GM18873 (cell line): ENCODE data around the gene TP53I11.

Experiments
- ATAC-seq: cut with Tn5 transposase; IDR thresholded peaks from one replicate; pipeline ENCODE4 v1.9.1; 2021; ENCODE audit warnings: mild to moderate bottlenecking, moderate library complexity, moderate number of reproducible peaks; ENCODE audit not compliant: unreplicated experiment, low FRiP score

TP53I11 gene

DNA sequence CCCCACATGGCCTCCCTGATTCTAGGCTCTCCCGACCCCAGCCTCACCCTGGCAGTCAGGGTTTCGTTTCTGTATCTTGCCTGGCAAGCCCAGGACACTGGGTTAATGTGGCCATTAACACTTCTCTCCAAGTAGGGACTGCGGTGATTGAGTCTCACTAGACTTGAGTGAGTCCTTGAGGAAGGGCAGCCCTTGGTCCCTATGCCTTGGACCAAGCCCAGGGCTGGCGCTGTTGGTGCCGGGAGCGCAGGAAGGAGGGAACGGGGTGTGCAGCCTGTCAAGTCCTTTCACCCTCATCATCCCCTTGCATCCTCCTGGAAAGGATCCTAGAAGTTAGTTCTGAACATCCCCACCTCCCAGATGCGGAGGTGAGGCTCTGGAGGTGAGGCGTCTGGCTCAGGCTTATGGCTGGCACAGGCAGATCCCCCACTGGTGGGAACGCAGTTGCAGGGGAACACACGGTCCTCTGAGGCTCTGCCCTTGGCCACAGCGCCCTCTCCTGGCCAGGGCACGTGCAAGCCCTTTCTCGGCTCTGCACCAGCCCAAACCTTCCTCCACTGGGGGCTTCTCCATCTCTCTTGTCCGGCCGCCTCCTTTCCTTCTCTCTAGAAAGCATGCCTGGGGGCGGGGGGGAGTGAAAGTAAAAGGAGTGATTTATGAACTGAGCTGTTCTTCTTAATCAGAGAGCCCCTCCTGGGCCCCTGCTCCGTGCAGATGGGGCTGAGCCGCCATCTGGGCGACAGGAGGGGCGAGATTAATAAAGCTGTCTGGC, 56.7 kb downstream of the TP53I11 start:
- no peak for ATAC-seq

DNA sequence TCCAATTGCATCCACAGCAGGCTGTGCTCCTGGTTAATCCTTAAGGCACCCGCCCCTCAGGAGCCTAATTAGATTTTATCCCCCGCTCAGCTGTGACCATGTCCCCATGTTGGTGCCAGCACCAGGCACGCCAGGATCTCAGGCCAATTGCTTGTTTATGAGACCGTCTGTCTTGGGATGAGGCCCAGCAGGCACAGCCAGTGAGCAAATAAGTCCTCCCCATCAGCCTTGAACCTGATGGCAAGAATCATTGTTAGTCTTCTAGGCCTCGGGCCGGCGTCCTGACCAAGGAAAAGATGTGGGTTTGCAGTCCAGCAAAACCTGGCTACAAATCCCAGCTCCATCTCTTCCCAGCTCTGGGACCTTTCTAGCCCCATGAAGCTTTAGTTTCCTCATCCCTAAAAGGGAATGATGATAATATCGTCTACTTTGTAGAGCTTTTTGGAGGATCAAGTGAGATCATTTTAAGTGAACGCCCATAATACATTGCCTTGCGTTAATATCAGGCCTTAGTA, 57.3 kb downstream of the TP53I11 start:
- ATAC-seq = no peak

DNA sequence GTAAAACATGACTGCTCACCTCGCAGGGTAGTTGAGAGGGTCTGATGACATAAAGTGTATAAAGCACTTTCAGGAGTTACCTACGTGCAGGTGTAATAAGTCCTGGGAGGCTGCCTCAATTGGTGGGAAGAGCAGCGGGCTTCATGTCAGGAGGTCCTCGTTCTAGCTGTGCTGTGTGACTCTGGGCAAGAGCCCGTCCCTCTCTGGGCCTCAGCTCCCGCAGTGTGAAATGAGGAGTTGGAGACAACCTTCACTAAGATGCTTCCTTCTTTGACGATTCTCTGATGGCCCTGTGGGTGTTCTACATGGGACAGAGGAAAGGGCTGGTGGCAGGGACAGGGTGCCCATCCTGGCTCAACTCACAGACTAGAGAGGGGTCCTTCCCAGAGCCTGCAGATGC, 57.8 kb downstream of the TP53I11 start:
- ATAC-seq = no peak

DNA sequence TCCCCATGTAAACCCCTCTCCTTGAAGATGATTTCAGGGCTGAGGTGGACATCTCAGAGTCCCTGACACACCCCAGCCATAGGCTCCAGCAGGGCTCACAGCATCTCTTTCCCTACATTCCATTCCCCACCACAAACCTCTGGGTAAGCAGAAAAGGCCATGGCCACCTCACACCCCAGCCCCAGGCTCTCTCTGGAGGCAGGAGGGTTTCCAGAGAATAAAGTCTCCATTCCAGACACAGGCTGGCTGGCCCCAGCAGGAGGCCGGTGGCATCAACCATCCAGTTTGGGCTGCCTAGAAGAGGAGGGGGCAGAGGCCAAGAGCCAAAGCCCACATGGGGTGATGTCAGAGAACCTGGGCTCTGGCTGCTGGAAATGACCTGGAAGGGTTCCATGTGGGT, 61.4 kb downstream of the TP53I11 start:
- ATAC-seq = no peak

DNA sequence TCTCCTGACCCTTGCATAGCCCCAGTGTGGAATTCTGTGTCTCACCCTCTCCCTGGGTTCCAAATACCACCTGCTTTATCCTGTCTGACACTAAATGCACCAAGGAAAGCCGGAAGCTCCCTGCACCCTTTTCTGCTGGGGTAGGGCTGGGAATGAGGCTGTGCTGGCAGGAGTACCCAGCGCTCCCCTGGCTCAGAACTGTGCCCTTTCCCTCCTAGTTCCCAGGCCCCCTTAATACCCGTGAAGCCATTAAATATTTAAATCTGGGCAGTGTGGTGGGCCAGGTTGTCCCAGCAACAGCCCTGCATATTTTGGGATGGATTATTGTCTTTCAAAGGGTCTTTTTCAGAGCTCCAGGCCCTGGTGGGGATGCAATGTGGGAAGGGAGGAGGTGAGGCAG, 63.0 kb downstream of the TP53I11 start:
- no peak for ATAC-seq

DNA sequence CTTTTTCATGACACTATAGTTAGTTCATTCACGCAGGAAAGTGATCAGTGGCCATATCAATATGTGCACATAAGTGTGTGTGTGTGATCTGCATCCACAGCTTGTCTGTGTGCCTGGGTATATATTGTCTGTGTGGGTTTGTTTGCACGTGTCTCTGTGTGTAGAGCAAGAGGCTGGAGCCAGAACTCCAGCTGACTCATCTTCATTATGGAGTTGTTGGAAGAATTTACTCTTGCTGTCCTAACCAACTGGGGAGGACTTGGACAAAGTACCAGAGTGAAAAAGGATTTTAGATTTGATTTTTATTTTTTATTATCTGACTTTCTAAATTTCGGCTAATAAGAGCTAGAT, 63.9 kb downstream of the TP53I11 start:
- no peak for ATAC-seq

DNA sequence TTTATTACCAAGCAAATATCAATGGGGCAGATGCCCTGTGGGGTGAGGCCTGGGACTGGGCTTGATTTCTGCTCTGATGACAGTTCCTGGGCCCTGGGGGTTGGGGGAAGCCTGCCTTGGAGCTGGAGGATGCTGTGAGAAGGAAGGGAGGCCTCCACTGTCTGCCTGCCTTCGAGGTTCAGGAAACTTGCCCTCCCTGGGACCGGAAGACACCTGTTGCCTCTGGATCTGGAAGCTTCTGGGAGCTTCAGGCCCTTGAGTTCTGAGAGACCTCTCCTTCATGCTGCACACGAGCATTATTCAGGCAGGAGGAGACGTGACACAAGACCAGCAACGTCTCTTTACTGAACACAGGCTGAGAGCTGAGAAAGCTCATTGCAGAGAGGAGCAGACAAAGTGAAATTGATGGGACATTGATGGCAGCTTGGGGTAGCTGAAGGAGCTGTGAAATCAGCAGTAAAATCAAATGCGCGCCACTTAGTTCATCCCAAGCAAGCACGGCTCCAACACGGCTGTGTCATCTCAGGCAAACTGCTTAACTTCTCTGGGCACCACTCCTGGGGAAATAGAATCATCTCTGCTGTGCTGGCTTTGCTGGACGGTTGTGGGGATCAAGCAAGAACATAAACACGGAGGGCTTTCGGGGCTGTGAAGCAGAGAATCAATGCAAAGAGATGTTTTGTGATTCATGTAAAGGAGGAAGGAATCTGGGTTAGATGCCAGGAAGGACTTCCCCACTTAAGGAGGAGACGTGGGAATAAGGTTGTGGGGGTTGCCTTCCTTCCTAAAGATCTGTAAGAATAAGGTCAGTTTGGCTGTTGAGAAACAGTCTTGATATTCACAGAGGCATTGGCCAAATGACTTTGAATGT, 64.5 kb downstream of the TP53I11 start:
- ATAC-seq = no peak

DNA sequence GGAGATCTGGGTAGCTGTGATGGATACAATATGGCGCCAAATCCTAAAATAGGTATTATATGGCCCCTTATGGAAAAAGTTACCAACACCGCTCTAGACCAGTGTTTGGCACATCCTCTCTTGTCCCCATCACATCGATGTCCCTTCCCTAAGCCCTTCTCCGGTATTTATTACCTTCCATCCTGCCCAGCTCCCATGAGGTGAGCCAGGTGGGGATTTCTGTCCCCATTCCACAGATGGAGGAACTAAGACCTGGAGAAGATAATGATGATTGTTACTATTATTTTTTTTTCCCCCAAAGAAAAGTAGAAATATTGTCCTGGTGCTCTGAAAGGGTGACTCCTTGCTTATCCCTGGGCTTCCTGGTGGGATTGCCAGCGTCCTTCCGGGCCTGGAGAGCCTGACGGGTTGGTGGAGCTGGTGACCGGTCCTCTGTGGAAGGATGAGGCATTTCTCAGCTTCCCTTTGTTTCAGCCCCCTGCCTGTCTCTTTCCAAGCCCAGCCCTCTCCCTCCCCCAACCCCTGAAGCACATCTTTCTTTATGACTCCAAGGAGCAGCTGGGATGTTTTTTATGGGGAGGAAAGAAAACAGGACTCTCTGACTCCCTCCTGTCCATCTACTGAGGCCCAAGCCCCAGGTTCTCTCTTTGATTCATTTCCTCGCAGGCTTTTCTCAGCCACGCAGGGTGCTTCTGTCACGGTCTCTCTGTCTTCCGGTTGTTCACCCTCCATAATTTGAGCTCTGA, 65.4 kb downstream of the TP53I11 start:
- ATAC-seq = no peak

DNA sequence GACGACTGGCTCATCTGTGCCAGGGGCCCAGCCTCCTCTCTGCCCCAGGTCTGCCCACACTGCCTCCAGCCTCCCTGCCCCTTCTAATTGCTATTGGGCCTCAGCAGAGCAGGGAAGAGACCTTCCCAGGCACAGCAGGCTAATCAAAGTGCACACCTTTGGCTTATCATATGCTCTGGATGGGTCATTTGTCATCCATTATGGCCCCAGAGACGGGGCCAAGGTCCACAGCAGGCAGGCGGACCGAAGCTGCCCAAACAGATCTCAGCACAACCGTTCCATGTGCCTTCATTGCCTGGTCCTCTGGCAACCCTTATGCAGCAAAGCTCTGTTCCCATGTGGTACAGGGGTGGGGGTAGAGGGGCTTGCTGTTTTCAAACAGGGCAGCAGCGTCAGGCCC, 66.6 kb downstream of the TP53I11 start:
- ATAC-seq = no peak

DNA sequence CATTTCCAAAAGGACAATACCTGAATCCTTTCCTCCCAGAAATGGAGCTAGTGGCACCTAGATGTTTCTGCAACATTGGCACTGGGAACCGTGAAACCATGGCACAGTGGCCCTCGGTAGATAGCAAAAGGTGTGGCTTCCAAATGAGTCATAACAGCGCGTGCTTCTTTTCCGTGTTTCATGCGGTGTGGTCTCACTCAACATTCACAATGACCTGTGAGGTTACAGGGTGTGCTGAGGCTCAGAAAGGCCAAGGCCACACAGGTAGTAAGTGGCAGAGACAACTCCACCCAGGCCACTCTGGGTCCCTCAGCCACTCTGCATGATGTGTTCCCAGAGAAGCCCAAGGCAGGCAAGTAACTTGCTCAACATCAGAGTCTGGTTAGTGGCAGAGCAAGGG, 67.4 kb downstream of the TP53I11 start:
- no peak for ATAC-seq
